Body of pancreas (tissue), 4 donors: Measurements from ENCODE around the gene MYRIP. TPM values are rescaled to one million over a fixed set of nuclear protein-coding genes. Genes with fewer than 3 reads are reported as not detected.
"Not testable (repeated sequence)": the region's sequence is repeated elsewhere in the genome, so short reads cannot be mapped to it uniquely, and the experiment has no call there.

Experiments
- ATAC-seq: fragments of 150-250 bp; one replicate; pipeline ENCODE4 v1.9.1; 2016
- DNase-seq, 4 donors: peaks; one replicate each; pipeline ENCODE4 v3.0.0-alpha.2; 2019
- H3K27ac ChIP-seq, 4 donors: fragments of 200-600 bp; sonication (generic); 1 replicate in 3 of 4; 2 replicates in 1 of 4; pipeline versions ENCODE4 v1.5.1 to v1.6.1; 2016 to 2019; ENCODE audit warnings: mild to moderate bottlenecking in 1 of 4, mixed read lengths in 1 of 4, moderate library complexity in 1 of 4
- H3K27me3 ChIP-seq, 2 donors: fragments of 200-600 bp; sonication (generic); one replicate each; pipeline ENCODE4 v1.6.0; 2016; ENCODE audit warnings: mild to moderate bottlenecking in 1 of 2
- H3K36me3 ChIP-seq, 2 donors: fragments of 200-600 bp; sonication (generic); replicated peaks in 1 of 2; 2 replicates each; pipeline ENCODE4 v1.5.1; 2016; ENCODE audit warnings: low read depth in 2 of 2; ENCODE audit not compliant: insufficient read depth in 1 of 2
- H3K4me1 ChIP-seq: fragments of 200-600 bp; sonication (generic); one replicate; pipeline ENCODE4 v1.6.0; 2016
- H3K4me3 ChIP-seq, 2 donors: fragments of 200-600 bp; sonication (generic); 1 replicate in 1 of 2; 2 replicates in 1 of 2; pipeline ENCODE4 v1.5.1; 2016 to 2019
- H3K9me3 ChIP-seq, 3 donors: fragments of 200-600 bp; sonication (generic); 1 replicate in 2 of 3; 2 replicates in 1 of 3; pipeline ENCODE4 v1.5.1; 2016
- CTCF ChIP-seq, 7 experiments: fragments of 450-650 bp in 4 of 7; fragments of 200-600 bp in 3 of 7; sonication (generic) in 3 of 7; IDR thresholded peaks; one replicate each; pipeline ENCODE4 v1.5.1; 2016 to 2019; ENCODE audit warnings: antibody characterized with exemption in 7 of 7
- POLR2A ChIP-seq, 3 donors: fragments of 450-650 bp; IDR thresholded peaks; one replicate each; pipeline ENCODE4 v1.6.1; 2016; ENCODE audit warnings: antibody characterized with exemption in 3 of 3, mild to moderate bottlenecking in 2 of 3
- WGBS, 2 donors: methylation state at CpG; one replicate each; pipeline ENCODE4 v1.1.5; 2017; 5-methylcytosine and 5-hydroxymethylcytosine counted together
- intact Hi-C: fragments of 100-400 bp; cut with DNase I; formaldehyde crosslinking; loops from one replicate; pipeline ENCODE4 v1.15.1; 2023
- total RNA-seq, 2 donors: library from RNA; depleted of rRNA; stranded (reverse); fragments of >200 nt; gene quantifications; one replicate each; pipeline ENCODE4 v1.1.0, GENCODE V29; 2016

MYRIP gene
- total RNA-seq, 2 donors from 2014 or later: 5.2 to 12.5 TPM

DNA sequence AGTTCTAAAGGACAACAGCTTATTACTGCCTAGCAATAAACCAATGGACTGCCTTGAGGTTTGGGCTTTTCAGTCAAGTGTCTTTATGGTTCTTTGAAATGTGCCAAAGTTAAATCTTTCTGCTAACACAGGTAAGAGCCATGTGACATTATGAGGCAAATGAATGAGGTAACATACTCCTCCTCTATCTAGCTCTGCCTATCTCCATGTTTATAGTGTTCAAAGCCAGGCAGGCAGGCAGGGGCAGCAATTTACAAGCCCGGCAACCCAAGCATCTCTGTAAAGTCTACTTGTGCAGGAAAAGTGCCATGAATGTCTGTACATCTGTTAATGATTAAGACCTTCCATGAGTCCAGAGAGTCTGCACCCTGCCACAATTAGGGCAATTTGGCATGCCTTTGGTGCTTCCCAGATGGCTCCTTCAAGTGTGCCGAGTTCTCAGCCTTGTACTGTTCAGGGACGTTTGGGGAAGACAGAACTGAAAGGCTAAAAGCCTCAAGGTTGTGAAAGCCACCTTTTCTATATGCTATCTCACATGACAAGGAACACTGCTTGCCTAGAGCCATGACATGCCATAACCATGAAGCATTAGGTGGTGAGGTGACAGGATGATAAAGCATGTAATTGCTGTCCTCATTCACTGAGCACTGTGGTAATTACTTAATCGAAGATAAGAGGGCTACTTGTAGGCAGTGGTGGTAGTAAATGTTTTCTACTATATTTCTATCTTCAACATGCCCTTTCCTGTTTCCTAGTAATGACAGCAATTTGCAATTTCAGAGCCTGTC is 458.7 kb downstream of the MYRIP start:
- Histone ChIP-seq H3K27ac (no peak overlapping the region), H3K4me1 (no peaks in the 10 kb centered on the region), H3K36me3 (no peaks in the 10 kb centered on the region), H3K9me3 (no peaks in the 10 kb centered on the region), H3K4me3 (no peak overlapping the region), H3K27me3 (no peaks in the 10 kb centered on the region)
- DNase-seq (no peak), ATAC-seq (no peak)
- no peak for TF ChIP-seq CTCF (IDR thresholded peaks at IDR 0.05)
- TF ChIP-seq POLR2A (IDR thresholded peaks at IDR 0.05): no peak
- intact Hi-C loops: no loop called here
- 23 to 26% methylated on average over 3 to 4 of the region's 4 CpGs for WGBS, 2 donors

DNA sequence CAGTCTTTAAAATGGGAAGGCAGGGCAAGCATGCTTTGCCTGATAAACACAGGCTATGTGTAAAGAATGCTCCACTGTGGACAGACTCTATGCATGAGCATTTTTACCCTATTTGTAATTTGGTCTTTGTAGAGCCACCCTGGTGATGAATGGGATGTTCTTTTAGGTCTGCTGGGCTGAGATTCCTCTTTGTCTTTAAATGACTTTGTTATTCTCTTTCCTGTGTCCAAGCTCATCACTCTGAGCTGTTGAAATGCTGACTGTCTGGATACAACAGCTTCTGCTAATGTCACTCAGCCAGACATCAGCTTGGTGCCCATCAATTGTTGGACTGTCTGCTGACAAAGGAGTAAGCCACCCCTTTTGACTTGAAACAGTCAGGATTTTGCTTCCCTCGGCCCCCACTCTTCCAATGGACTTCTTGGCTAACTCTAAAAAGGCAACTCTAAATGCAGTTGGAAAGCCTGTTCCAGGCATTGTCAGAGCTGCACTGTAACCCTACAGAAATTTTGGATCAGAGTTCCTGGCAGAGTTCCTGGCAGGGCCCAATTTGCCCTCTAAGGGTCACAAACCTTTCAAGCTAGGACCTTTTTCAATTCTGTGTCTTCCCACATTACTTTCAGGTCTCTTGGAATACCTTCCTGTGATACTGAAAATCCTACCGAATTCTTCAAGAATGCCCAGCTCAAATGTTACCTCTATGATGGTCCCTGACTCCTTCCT is 459.6 kb downstream of the MYRIP start:
- TF ChIP-seq POLR2A (IDR thresholded peaks at IDR 0.05): no peak
- no peak for TF ChIP-seq CTCF (IDR thresholded peaks at IDR 0.05)
- no peak for DNase-seq
- Histone ChIP-seq H3K4me1 (no peaks in the 10 kb centered on the region), H3K27me3 (no peaks in the 10 kb centered on the region), H3K27ac (no peak overlapping the region), H3K36me3 (no peaks in the 10 kb centered on the region), H3K4me3 (no peak overlapping the region), H3K9me3 (no peaks in the 10 kb centered on the region)
- no peak for ATAC-seq
- 86 to 94% methylated on average over 2 of the region's 2 CpGs for WGBS, 2 donors
- intact Hi-C loops: no loop called here

- WGBS, 2 donors: 0% methylated on average over 1 of the region's 1 CpG
- H3K4me3 ChIP-seq: no peak overlapping the region
- H3K4me1 ChIP-seq: no peaks in the 10 kb centered on the region
- no peaks in the 10 kb centered on the region for H3K27me3 ChIP-seq
- no peaks in the 10 kb centered on the region for H3K9me3 ChIP-seq
- H3K36me3 ChIP-seq: no peaks in the 10 kb centered on the region
- H3K27ac ChIP-seq: no peak overlapping the region
- ATAC-seq (no peak), DNase-seq (no peak)
- intact Hi-C loops: no loop called here
- TF ChIP-seq POLR2A (IDR thresholded peaks at IDR 0.05) (no peak), CTCF (IDR thresholded peaks at IDR 0.05) (no peak)
Observed at GRCh38 chr3:40278791-40279190, 469.4 kb downstream of the MYRIP start.

DNA sequence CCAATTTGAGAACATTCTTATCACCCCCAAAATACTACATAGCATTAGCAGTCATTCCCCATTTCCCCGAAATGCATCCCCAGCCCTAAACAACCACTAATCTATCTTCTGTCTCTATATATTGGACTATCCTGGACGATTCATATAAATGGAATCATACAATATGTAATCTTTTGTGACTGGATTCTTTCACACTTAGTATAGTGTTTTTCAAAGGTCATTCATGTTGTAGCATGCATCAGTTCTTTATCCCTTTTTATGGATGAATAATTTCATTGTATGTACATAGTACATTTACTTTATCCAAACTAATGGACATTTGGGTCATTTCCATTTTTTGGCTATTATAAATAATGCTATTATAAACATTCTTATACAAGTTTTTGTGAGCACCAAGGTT is 472.6 kb downstream of the MYRIP start:
- Histone ChIP-seq H3K4me1 (no peaks in the 10 kb centered on the region), H3K36me3 (no peaks in the 10 kb centered on the region), H3K27me3 (no peaks in the 10 kb centered on the region), H3K4me3 (no peak overlapping the region), H3K9me3 (no peaks in the 10 kb centered on the region), H3K27ac (no peak overlapping the region)
- intact Hi-C loops: no loop called here
- TF ChIP-seq POLR2A (IDR thresholded peaks at IDR 0.05) (no peak), CTCF (IDR thresholded peaks at IDR 0.05) (no peak)
- no peak for ATAC-seq
- DNase-seq: no peak
- WGBS, 2 donors: 64 to 75% methylated on average over 2 of the region's 2 CpGs

- H3K27ac ChIP-seq, H3K9me3 ChIP-seq, H3K4me3 ChIP-seq, H3K27me3 ChIP-seq, H3K36me3 ChIP-seq, intact Hi-C loops, DNase-seq, H3K4me1 ChIP-seq, ATAC-seq: not testable (repeated sequence)
- WGBS, 2 donors: 98% methylated on average over 5 of the region's 5 CpGs
Observed at GRCh38 chr3:40283057-40283456, 473.6 kb downstream of the MYRIP start.
